T47D (cell line): ENCODE measurements around the gene PIAS2.
"Not testable (repeated sequence)": the region's sequence is repeated elsewhere in the genome, so short reads cannot be mapped to it uniquely, and the experiment has no call there.

Source experiments
- DNase-seq, 2 experiments: peaks; one replicate each; pipeline versions ENCODE4 v3.0.0 to v3.0.0-alpha.2; 2011 to 2012; ENCODE audit warnings: low read depth in 1 of 2, low spot score in 1 of 2
- JUND ChIP-seq: IDR thresholded peaks from 2 replicates; pipeline ENCODE4 v1.6.1; 2012; ENCODE audit warnings: low read depth
- in situ Hi-C: cut with HindIII; loops from 2 replicates; pipeline ENCODE4 v1.10.0; 2016; ENCODE audit warnings: low sequenced_read_pairs, low pct_unique_long_range_greater_than_20kb

PIAS2 gene

DNA sequence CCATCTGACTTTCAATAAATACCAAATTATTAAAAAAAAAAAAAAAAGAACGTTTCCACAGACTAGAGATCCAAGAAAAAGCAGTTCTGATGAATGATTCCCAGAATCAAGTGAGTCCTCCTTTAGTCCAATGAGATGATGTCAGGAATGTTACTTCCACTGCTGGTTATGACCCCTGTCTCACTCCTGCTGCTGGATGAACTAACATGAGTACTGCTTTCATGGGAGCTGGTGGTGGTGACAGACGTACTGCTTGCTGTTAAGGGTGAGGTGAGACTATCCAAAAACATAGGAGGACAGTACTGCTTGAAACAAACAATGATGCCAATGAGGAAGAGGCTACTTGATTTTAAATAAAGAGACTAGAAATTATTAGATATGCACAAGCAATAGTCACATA, 105.0 kb downstream of the PIAS2 start:
- DNase-seq: no peak
- no peak for TF ChIP-seq JUND
- in situ Hi-C loops: no loop called here

DNA sequence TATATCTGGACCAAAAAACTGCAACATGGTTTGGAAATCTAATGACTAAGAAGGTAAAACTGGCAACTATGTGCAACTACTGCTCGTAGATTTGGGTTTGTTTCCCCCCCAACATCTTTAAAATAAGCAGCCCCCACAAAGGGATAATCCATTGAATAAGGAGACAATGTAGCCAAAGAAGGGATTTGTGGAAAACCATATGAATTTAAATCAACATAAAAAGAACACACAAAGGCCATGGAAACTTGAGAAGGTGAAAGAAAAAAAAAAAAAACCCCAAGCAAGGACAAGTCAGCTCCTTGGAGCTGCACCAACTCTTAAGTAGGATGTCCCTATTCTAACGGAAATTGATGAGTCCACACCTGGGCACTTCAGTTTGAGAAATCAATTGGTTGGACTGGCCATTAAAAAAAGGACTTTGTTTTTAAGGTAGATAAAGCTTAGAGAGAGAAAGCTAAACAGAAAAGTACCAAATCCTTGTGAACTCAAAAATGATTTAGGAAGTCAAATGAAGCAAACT, 106.8 kb downstream of the PIAS2 start:
- DNase-seq: no peak
- TF ChIP-seq JUND: no peak
- in situ Hi-C loops: no loop called here

DNA sequence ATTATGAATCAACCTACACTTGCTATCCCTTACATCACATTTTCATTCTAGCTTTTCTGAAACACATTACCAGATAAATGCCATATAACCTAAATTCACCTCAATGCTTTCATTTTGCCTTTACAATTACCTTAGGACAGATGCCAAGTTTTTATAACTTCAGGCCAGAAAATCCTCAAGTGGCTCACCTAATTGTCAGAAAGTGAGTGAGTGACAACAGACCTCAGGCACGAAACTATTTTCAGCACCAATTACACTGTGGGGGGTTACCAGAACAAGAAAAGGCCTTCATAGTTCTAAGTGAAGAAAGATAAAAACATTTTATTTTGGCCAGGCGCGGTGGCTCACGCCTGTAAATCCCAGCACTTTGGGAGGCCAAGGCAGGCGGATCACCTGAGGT, 108.2 kb downstream of the PIAS2 start:
- in situ Hi-C loops: no loop called here
- no peak for TF ChIP-seq JUND
- DNase-seq: no peak

DNA sequence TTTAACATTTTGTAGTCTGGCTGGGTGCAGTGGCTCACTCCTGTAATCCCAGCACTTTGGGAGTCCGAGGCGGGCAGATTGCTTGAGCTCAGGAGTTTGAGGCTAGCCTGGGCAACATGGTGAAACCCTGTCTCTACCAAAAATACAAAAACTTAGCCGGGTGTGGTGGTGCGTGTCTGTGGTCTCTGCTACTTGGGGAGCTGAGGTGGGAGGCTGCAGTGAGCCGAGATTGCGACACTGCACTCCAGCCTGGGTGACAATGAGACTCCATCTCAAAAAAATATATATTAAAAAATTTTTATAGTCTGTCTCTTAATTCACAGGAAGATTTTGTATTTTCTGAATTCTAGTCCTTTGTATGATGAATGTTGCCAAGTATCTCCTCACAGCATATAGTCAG, 121.4 kb downstream of the PIAS2 start:
- DNase-seq, in situ Hi-C loops: not testable (repeated sequence)

DNA sequence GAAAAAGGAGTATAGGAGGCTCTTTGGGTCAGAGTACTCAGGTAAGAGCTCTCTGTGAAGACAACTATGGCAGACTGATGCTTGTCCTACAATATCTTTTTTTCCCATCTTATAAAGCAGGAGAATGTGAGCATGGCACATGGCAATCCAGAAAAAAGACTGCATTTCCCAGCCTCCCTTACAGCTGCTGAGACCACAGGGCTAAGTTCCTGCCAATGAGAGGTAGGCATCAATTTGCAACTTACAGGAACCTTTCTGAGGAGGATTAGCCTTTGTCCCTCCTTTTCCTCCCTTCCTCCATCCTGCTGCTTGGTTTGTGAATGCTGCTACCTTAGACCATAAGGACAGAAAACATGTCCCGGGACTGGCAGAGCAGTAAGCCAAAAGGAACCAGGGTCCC, 122.7 kb downstream of the PIAS2 start:
- in situ Hi-C loops: no loop called here
- DNase-seq: no peak
- TF ChIP-seq JUND: no peak

DNA sequence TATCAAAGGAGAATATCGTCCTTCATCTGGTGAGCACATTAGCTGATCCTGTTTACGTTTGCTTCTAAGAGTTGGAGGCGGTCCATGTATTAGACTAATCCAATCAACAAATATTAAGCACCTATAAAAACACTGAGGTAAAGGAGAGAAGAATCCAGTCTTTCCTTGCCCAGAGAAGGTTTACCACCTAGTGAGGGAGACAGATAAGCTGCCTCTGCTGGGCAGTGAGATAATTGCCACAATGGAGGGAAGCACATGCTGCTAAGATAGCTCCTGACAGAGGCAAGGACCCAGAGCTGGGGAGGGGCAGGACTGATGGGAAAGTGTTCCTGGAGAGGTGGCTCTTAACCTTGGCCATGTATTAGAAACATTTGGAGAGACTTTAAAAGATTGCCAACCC, 123.7 kb downstream of the PIAS2 start:
- no peak for TF ChIP-seq JUND
- no peak for DNase-seq
- in situ Hi-C loops: no loop called here

DNA sequence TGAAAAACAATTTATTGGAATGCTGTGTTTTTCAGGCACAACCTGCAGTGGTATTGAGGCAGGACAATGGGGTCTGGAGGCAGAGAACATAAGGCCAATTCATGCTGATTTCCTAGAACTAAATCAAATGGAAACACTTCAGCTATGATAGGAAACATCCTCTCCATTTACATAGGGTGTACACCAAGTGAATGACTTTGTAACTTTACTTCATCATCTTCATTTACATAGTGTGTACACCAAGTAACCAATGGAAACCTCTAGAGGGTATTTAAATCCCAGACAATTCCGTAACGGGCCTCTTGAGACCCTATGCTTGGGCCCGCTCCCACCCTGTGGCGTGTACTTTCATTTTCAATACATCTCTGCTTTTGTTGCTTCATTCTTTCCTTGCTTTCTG, 128.2 kb downstream of the PIAS2 start:
- DNase-seq: no peak
- TF ChIP-seq JUND: no peak
- in situ Hi-C loops: no loop called here

DNA sequence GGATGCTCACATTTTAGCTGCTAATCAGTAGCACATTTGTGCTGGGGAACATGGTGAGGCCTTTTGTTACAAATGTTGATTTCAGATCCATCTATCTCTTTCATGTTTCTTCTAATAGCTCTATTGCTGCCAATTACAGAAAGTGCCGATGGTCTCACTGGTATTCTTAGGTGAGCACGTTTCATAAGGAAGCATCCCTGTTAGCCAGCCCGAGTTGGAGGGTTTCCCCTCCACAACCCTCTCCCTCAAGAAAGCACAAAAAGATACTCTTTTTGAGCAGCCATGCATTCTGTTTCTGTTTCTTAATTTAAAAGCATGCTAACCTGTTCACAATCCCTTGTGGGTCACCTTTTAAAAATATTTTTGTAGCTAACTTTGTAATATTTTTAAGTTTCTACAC, 129.6 kb downstream of the PIAS2 start:
- in situ Hi-C loops: no loop called here
- DNase-seq: no peak
- TF ChIP-seq JUND: no peak

DNA sequence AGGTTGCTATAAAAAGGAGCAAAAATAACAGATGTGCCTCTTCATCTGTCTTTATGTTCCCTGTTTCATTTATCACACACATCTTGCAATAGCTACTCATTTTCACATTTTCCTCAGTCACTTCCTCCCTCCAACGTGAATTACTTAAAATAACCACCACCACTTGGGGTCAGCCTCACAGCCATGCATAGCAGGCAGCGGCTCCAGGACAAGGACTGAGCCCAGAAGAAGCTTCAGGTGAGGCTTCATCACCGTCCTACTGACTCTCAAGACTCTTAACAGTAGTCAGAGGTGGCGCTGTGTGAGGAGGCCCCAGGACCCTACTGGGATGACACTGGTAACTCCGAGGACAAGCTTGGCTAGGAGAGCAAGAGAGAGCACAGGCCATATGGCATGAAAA, 144.9 kb downstream of the PIAS2 start:
- in situ Hi-C loops: no loop called here
- no peak for DNase-seq
- TF ChIP-seq JUND: no peak

DNA sequence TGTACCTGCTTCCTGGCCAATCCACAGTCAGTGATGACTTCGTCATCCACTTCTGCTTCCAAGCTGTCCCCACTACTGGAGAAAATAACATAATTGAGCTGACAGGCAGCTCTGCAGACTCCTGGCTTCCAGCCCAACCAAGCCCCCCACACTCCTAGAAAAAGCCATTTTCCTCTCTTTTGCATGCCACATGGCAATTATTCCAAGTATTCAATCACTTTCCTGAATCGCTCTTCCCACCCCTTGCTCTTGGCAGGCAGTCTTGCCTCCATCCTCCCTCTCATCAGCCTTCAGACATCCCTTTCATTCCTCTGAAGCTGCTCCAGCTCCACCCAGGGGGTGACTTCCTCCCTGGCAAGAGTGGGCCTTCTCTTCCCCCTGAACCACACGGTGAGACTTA, 146.2 kb downstream of the PIAS2 start:
- no peak for TF ChIP-seq JUND
- in situ Hi-C loops: no loop called here
- DNase-seq: no peak

DNA sequence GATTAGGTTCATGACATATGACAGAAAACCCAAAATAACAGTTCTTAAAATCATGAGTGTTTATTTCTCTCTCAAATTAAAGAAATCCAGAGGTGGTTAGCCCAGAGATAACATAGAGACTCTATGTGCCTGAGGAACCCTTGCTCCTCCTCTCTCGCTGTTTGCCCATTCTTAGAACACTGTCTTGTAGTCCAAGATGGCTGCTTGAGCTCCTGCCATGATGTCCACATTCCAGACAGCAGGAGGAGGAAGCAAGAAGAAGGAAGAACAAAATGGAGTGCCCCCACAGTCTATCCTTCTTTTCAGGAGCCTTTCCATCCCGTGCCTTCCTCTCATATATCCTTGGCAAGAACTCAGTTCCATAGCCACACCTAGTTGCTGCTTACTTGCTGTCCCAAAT, 146.6 kb downstream of the PIAS2 start:
- in situ Hi-C loops: no loop called here
- TF ChIP-seq JUND: no peak
- no peak for DNase-seq

DNA sequence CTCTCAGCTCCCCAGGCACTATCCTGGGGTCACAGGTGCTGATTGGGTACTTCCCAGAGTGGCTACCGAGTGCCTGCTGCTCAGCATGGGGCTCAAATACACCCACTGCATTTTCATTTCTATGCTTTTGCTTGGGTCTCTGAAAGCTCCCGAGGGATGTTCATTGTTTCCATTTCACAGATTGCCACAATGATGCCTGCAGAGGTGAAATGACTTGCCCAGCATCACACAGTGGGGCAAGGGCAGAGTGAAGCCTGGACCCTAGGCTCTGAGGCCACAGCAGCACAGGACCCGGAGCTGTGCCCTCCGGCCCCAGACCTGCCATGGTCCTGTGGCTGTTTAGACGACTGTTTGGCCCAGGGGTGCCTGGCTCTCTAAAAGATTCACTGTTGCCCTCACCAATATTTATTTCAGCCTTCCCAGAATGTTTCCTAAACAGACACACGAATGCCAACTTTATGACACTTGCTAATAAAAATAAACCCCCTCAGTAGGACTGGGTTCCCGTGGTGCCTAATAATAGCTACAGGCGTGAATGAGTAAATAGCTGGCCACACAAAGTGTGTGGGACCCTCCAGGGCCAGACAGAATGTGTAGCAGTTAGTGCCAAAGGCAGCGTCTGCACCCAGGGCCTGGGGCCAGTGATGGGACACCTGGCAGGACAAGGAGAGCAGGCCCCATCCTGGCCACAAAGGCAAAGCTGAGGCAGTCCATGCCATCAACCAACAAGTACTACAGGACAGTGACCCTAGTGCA, 149.0 kb downstream of the PIAS2 start:
- DNase-seq: no peak
- TF ChIP-seq JUND: no peak
- in situ Hi-C loops: no loop called here

DNA sequence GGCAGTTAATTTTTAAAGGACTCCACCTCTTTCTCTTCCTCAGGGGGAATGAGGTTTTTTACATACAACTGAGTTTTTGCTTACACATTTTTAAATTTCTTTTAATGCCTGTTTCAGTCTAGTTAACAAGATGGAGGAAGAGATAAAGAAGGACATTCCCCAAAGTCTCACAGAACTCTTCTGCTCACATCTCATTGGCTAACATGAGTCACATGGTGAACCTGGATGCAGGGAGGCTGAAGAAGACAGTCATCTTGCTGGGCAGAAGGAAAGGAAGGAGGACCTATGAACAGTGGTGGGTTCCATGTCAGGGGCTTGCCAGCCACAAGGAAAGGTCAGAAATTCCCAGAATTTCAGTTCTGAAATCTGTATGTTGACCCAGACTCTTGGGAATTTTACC, 150.1 kb downstream of the PIAS2 start:
- no peak for DNase-seq
- TF ChIP-seq JUND: no peak
- in situ Hi-C loops: no loop called here

DNA sequence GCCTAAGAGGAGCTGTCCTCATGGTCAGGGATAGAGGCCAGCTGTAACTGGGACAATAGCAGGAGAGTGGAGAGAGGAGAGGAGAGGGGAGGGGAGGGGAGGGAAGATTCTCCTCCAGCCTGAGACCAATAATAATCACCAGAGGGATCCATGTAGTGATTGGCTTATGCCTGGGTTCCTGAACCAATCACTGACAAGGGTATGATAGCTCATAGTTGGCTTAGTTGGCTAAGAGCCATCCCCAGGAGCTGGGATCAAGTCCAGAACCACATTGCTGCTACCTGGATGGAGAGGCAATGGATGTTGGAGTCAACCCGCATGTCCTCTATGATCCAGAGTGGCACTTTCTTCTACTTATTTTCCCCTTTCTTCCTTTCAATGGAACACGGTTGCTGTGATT, 152.7 kb downstream of the PIAS2 start:
- in situ Hi-C loops: no loop called here
- TF ChIP-seq JUND: no peak
- no peak for DNase-seq
